DOHH2 (cell line): ENCODE data around the gene FOXN3.

Source experiments
- H3F3A ChIP-seq: fragments of 200-600 bp; sonication (generic), shearing (Covaris generic); 2 replicates; pipeline ENCODE4 v1.6.0; 2016; ENCODE audit warnings: antibody characterized with exemption, mild to moderate bottlenecking; ENCODE audit not compliant: control insufficient read depth, insufficient read depth
- H3K27ac ChIP-seq: fragments of 200-600 bp; sonication (generic); 2 replicates; pipeline ENCODE4 v1.5.1; 2014; ENCODE audit warnings: low read depth, mild to moderate bottlenecking, low read length, moderate library complexity
- H3K27me3 ChIP-seq: fragments of 200-600 bp; sonication (generic); 2 replicates; pipeline ENCODE4 v1.6.1; 2014; ENCODE audit warnings: mild to moderate bottlenecking, low read length, mixed read lengths; ENCODE audit not compliant: control insufficient read depth
- H3K36me3 ChIP-seq: fragments of 200-600 bp; sonication (generic); 2 replicates; pipeline ENCODE4 v1.6.1; 2014; ENCODE audit warnings: mild to moderate bottlenecking, low read length, moderate library complexity, mixed read lengths; ENCODE audit not compliant: control insufficient read depth
- H3K4me1 ChIP-seq: fragments of 200-600 bp; sonication (generic); 2 replicates; pipeline ENCODE4 v1.6.1; 2014; ENCODE audit warnings: mild to moderate bottlenecking, low read length, mixed read lengths; ENCODE audit not compliant: control insufficient read depth
- H3K4me2 ChIP-seq: fragments of 200-600 bp; sonication (generic); 2 replicates; pipeline ENCODE4 v1.6.0; 2014; ENCODE audit warnings: mild to moderate bottlenecking, low read length, moderate library complexity
- H3K4me3 ChIP-seq: fragments of 200-600 bp; sonication (generic); 2 replicates; pipeline ENCODE4 v1.5.1; 2014; ENCODE audit warnings: mild to moderate bottlenecking, low read length, mixed read lengths
- H3K79me2 ChIP-seq: fragments of 200-600 bp; sonication (generic); 2 replicates; pipeline ENCODE4 v1.6.1; 2014; ENCODE audit warnings: mild to moderate bottlenecking, low read length, mixed read lengths; ENCODE audit not compliant: control insufficient read depth
- H3K9me2 ChIP-seq: fragments of 200-600 bp; sonication (generic); replicated peaks from 2 replicates; pipeline ENCODE4 v1.6.1; 2014; ENCODE audit warnings: mild to moderate bottlenecking, low read length, mixed read lengths; ENCODE audit not compliant: control insufficient read depth
- H3K9me3 ChIP-seq: fragments of 200-600 bp; sonication (generic); 2 replicates; pipeline ENCODE4 v1.6.1; 2014; ENCODE audit warnings: antibody characterized with exemption, low read length, mixed read lengths; ENCODE audit not compliant: control insufficient read depth, insufficient read depth
- H4K20me1 ChIP-seq: fragments of 200-600 bp; sonication (generic); 2 replicates; pipeline ENCODE4 v1.6.0; 2014; ENCODE audit warnings: low read depth, mild to moderate bottlenecking, antibody characterized with exemption, low read length, moderate library complexity; ENCODE audit not compliant: control insufficient read depth, insufficient read depth
- EZH2phosphoT487 ChIP-seq: fragments of 200-600 bp; sonication (generic); IDR thresholded peaks from 2 replicates; pipeline ENCODE4 v1.6.1; 2017; ENCODE audit warnings: borderline replicate concordance, mild to moderate bottlenecking, antibody characterized with exemption, low read length, moderate library complexity, mixed read lengths
- TF ChIP-seq, protein P1 (sequence below): fragments of 200-600 bp; sonication (generic); IDR thresholded peaks from one replicate; pipeline ENCODE4 v1.5.1; 2014; ENCODE audit warnings: antibody characterized with exemption, mild to moderate bottlenecking, low read depth, low read length; ENCODE audit not compliant: poor library complexity, severe bottlenecking

The FOXN3 gene

DNA sequence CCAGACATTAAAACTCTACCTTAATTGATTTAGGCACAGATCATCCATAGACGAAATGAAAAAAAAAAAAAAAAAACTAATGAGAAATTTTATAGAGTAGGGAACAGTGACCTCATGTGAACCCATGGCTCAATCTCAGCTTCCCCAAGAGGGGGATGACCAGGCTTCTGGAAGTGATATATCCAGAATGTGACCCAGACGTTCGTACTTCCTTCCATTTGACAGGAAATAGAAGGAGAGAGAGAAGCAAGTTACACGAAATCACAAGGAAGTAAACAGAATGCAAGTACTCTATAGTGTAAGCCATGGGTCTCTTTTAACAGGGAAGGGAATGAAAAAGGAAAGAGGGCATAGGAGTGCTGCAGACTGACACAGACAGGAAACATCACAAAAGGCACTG lies 10.1 kb downstream of the FOXN3 start:
- peak overlapping the region; percentile 10 for H3K4me2 ChIP-seq
- no peaks in the 10 kb centered on the region for H3K27me3 ChIP-seq
- no peak overlapping the region for H3K27ac ChIP-seq
- H3K36me3 ChIP-seq, result peaks cover 25% of the 10 kb centered on the region
- H3K4me1 ChIP-seq, result peaks cover 36% of the 10 kb centered on the region
- H3K9me3 ChIP-seq, result no peaks in the 10 kb centered on the region
- H3F3A ChIP-seq, result no peaks in the 10 kb centered on the region
- H4K20me1 ChIP-seq, result peaks cover 2% of the 10 kb centered on the region; the same call in 1 of the 2 replicates
- no peaks in the 10 kb centered on the region for H3K9me2 ChIP-seq
- peaks cover 83% of the 10 kb centered on the region for H3K79me2 ChIP-seq
- no peak overlapping the region for H3K4me3 ChIP-seq
- no peak for TF ChIP-seq EZH2phosphoT487
- TF ChIP-seq, protein P1, sequence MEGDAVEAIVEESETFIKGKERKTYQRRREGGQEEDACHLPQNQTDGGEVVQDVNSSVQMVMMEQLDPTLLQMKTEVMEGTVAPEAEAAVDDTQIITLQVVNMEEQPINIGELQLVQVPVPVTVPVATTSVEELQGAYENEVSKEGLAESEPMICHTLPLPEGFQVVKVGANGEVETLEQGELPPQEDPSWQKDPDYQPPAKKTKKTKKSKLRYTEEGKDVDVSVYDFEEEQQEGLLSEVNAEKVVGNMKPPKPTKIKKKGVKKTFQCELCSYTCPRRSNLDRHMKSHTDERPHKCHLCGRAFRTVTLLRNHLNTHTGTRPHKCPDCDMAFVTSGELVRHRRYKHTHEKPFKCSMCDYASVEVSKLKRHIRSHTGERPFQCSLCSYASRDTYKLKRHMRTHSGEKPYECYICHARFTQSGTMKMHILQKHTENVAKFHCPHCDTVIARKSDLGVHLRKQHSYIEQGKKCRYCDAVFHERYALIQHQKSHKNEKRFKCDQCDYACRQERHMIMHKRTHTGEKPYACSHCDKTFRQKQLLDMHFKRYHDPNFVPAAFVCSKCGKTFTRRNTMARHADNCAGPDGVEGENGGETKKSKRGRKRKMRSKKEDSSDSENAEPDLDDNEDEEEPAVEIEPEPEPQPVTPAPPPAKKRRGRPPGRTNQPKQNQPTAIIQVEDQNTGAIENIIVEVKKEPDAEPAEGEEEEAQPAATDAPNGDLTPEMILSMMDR, result no peak

DNA sequence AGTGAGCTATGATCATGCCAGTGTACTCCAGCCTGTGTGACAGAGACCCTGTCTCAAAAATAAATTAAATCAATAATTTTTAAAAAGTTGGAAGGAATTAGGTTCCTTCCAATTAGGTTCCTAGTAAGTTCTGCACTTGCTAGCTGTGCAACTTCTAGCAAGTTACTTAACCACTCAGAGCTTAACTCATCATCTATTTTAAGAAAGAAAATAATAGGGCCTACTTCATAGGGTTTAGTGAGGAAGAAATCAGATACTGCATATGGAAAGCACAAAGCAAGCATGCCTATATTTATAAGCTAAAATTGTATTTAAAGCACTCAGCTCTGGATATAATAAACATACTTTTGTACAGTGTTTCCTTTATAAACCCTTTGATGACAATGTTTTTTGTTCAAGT lies 10.7 kb downstream of the FOXN3 start:
- Histone ChIP-seq H3K4me3 (no peak overlapping the region), H3F3A (no peaks in the 10 kb centered on the region), H3K4me2 (no peak overlapping the region), H4K20me1 (peaks cover 2% of the 10 kb centered on the region; the same call in 1 of the 2 replicates), H3K9me3 (no peaks in the 10 kb centered on the region), H3K4me1 (peaks cover 36% of the 10 kb centered on the region), H3K27ac (no peak overlapping the region), H3K36me3 (peaks cover 21% of the 10 kb centered on the region), H3K79me2 (peaks cover 84% of the 10 kb centered on the region), H3K9me2 (no peaks in the 10 kb centered on the region), H3K27me3 (no peaks in the 10 kb centered on the region)
- no peak for TF ChIP-seq EZH2phosphoT487
- TF ChIP-seq, protein P1, result no peak

DNA sequence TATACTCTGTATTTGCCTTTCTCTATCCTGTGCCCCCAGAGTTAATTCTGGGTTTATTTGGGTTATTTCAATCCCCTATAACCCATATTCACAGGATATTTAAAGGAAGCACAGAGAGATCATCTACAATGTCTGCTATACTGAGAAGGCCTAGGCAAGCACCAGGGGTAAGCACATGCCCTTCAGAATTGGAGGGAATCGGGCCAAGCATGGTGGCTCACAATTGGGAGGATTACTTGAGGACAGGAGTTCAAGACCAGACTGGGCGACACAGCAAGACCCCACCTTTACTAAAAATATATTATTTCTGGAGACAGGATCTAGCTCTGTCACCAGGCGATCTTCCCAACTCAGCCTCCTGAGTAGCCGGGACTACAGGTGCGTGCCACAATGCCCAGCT lies 11.3 kb downstream of the FOXN3 start:
- no peak for TF ChIP-seq EZH2phosphoT487
- TF ChIP-seq, protein P1, result no peak
- H3K4me1 ChIP-seq, result peaks cover 36% of the 10 kb centered on the region
- H4K20me1 ChIP-seq, result peaks cover 2% of the 10 kb centered on the region; the same call in 1 of the 2 replicates
- no peak overlapping the region for H3K4me3 ChIP-seq
- H3K4me2 ChIP-seq, result no peak overlapping the region
- no peaks in the 10 kb centered on the region for H3K9me2 ChIP-seq
- no peaks in the 10 kb centered on the region for H3F3A ChIP-seq
- peaks cover 81% of the 10 kb centered on the region for H3K79me2 ChIP-seq
- no peaks in the 10 kb centered on the region for H3K27me3 ChIP-seq
- H3K27ac ChIP-seq, result no peak overlapping the region
- H3K9me3 ChIP-seq, result no peaks in the 10 kb centered on the region
- peaks cover 15% of the 10 kb centered on the region for H3K36me3 ChIP-seq

DNA sequence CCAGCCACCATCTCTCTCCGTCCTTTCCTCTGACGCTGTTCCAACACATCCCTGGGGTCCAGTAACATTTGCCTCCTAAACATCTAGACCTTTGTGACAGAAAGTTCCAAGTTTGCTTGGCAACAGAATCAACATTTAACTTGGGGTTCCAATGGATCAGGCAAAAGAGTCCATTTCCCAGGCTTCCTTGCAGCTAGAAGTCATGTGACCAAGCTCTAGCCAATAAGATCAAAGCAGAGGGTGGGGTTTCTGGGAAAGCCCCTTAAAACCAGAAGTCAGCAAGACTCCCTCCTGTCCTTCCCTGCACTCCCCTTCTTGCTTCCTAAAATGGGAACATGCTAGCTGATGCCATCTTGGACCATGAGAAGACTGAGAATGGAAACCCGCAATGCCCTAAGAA lies 14.7 kb downstream of the FOXN3 start:
- no peak overlapping the region for H3K4me3 ChIP-seq
- 0 out of 2 replicates have a peak, but pooled peaks cover 2% of the 10 kb centered on the region for H3K36me3 ChIP-seq
- no peak overlapping the region for H3K4me2 ChIP-seq
- H3K79me2 ChIP-seq, result peaks cover 67% of the 10 kb centered on the region
- no peak overlapping the region for H3K27ac ChIP-seq
- H3K9me3 ChIP-seq, result no peaks in the 10 kb centered on the region
- no peaks in the 10 kb centered on the region for H3K9me2 ChIP-seq
- no peaks in the 10 kb centered on the region for H3F3A ChIP-seq
- H3K27me3 ChIP-seq, result no peaks in the 10 kb centered on the region
- peaks cover 2% of the 10 kb centered on the region; the same call in 1 of the 2 replicates for H4K20me1 ChIP-seq
- TF ChIP-seq, protein P1, result no peak
- no peak for TF ChIP-seq EZH2phosphoT487
- H3K4me1 ChIP-seq, result peaks cover 27% of the 10 kb centered on the region
